Peyer's patch (tissue), 4 donors: ENCODE results near the gene CCDC85C.

Source experiments
- CTCF ChIP-seq, 6 experiments: fragments of 450-650 bp in 4 of 6; fragments of 200-600 bp in 2 of 6; sonication (generic) in 1 of 6; IDR thresholded peaks; one replicate each; pipeline ENCODE4 v1.5.1; 2017 to 2019; ENCODE audit warnings: antibody characterized with exemption in 6 of 6, mild to moderate bottlenecking in 3 of 6, moderate library complexity in 1 of 6
- POLR2A ChIP-seq, 2 donors: fragments of 450-650 bp; IDR thresholded peaks; one replicate each; pipeline ENCODE4 v1.5.1; 2017; ENCODE audit warnings: antibody characterized with exemption in 2 of 2, mild to moderate bottlenecking in 2 of 2, moderate library complexity in 2 of 2

- TF ChIP-seq POLR2A (IDR thresholded peaks at IDR 0.05): no peak
- no peak for TF ChIP-seq CTCF (IDR thresholded peaks at IDR 0.05)
Measured at GRCh38 chr14:99590746-99591555, 13.1 kb downstream of the CCDC85C start.
